Measurements from ENCODE around the gene TNFSF8.

Gene TNFSF8

DNA sequence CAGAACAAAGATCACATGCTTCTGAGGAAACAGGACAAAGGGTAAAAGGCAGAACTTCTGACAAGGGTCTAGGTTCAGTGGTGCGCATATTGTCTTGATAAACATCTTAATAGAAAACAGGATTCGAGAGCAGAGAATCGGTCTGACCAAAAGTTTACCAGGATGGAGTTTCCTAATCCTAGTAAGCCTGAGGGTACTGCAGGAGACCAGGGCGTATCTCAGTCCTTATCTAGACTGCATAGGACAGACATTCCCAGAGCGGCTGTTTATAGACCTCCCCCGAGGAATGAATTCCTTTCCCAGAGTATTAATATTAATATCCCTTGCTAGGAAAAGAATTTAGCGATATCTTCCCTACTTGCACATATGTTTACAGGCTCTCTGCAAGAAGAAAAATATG, 32.4 kb upstream of the TNFSF8 start:
- no peak for DNase-seq (ENCODE audit: low read depth)
- H3K4me3 ChIP-seq (ENCODE audit: low read length): no peak overlapping the region
- TF ChIP-seq, protein P1, sequence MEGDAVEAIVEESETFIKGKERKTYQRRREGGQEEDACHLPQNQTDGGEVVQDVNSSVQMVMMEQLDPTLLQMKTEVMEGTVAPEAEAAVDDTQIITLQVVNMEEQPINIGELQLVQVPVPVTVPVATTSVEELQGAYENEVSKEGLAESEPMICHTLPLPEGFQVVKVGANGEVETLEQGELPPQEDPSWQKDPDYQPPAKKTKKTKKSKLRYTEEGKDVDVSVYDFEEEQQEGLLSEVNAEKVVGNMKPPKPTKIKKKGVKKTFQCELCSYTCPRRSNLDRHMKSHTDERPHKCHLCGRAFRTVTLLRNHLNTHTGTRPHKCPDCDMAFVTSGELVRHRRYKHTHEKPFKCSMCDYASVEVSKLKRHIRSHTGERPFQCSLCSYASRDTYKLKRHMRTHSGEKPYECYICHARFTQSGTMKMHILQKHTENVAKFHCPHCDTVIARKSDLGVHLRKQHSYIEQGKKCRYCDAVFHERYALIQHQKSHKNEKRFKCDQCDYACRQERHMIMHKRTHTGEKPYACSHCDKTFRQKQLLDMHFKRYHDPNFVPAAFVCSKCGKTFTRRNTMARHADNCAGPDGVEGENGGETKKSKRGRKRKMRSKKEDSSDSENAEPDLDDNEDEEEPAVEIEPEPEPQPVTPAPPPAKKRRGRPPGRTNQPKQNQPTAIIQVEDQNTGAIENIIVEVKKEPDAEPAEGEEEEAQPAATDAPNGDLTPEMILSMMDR (conservative IDR thresholded peaks at IDR 0.05; ENCODE audit: low read length): no peak

DNA sequence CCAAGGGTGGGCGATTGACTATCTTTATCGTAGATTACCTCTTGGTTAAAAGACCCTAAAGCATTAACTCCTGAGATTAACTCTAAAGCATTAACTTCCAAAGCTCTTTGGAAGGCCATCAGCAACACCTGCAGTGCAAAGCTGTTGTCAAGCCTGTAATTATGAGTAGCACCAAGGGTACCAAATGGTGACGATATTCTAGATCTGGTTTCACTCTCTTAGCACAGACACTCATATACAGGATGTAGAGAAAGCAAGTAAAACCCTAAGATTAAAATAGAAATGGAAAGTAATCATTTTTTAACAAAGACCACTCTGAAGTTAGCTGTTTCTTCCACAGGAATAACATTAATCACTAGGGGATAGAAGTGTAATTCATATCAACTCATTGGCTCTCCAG, 29.9 kb upstream of the TNFSF8 start:
- H3K4me3 ChIP-seq (ENCODE audit: low read length): no peak overlapping the region
- TF ChIP-seq, protein P1 (conservative IDR thresholded peaks at IDR 0.05; ENCODE audit: low read length): no peak
- no peak for DNase-seq (ENCODE audit: low read depth)

DNA sequence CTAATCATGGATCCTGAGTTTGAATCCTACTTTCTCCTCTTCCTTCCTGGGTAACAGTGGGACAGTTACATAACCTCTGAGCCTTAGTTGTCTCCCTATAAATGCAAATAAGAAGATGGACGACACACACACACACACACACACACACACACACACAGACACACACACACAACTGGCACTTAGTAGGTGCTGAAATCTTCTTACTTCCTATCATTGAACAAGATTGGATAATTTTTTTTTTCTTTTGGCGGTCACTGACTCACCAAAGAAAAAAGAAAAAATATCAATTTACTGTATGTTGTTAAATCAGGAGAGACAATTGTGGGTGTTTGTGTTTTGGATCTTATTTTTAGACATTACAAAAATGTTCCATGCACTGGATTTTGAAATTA, 28.4 kb upstream of the TNFSF8 start:
- DNase-seq (ENCODE audit: low read depth): no peak
- H3K4me3 ChIP-seq (ENCODE audit: low read length): no peak overlapping the region
- TF ChIP-seq, protein P1 (conservative IDR thresholded peaks at IDR 0.05; ENCODE audit: low read length): no peak

DNA sequence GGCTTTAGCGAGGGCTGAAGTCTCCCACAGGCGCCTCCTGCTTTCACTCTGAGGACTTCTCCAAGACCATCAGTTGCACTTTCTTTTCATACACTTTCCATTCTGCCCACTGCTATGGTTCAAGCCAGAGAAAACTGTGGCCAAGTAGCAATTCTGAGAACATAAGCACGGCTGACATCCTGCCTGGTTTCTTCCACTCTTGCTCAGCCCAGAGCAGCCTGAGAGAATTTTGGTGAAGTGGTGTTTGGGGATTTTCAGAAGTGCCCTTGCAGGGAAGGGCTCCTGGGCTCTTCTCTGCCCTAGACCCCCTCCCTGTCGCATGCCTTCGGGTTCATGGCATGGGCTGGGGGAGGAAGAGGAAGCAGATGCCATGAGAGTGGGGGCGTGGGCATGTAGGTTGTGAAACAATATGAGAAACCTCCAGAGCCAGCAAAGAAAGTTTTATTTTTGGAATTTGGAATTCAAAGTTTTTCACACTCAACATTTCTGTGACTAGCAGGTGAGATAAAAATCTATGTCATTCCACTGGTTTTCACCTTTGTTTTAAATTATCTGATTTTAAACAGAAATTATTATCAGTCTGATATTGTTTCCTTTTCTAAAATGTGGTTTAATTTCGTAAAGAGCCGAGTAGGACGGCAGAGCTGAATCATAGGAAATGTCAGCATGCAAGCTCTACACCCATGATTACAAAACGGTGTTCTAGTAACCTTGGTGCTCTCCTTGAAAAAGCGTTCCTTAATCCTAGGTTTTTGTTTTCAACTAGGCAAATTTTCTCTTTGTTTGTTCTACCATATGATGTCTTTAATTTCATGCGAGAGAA, 27.8 kb upstream of the TNFSF8 start:
- TF ChIP-seq, protein P1 (conservative IDR thresholded peaks at IDR 0.05; ENCODE audit: low read length): no peak
- no peak for DNase-seq (ENCODE audit: low read depth)
- H3K4me3 ChIP-seq (ENCODE audit: low read length): no peak overlapping the region

DNA sequence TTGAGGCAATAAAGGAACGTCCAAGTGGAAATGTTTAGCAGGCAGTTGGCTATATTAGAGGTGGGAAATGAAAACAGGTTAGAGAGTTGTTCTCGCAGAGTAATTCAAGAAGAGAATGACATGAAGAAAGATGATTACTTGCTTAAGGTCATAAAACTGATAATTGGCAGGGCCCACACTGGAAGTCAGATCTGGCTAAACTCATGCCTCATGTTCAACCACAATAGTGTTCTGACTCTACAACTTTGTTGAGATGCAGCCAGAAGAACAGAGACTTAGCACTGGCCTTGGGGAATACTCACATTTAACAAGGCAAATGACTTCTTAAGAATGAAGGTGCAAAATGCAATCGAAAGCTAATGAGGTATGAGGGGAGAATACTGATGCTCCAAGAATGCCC, 27.2 kb upstream of the TNFSF8 start:
- TF ChIP-seq, protein P1 (conservative IDR thresholded peaks at IDR 0.05; ENCODE audit: low read length): no peak
- DNase-seq (ENCODE audit: low read depth): peak; percentile 11
- no peak overlapping the region for H3K4me3 ChIP-seq (ENCODE audit: low read length)

DNA sequence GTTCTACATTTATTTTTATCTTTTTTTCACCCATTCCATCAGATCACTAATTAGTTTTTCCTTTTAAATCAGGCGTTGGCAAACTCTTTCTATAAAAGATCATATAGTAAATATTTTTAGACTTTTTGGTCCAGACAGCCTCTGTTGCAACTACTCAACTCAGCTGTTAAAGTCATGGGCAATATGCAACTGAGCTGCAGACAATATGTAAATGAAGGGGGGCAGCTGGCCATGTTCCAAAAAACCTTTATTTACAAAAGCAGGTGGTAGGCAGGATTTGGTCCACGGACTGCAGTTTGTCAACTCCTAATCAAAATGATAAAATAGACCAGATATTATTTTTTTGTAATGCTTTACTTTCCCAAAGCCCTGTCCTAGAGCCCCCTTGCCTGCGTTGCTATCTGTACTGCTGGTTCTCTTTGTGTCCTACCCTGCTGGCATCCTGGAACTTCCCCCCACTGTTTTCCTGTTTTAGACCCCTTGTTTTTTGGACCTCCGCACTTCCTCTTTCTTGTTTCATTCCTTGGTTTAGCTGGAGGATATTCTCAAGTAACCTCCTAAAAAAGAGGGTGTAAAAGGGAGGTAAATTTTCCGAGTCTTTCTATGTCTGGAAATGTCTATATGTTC, 24.7 kb upstream of the TNFSF8 start:
- TF ChIP-seq, protein P1 (conservative IDR thresholded peaks at IDR 0.05; ENCODE audit: low read length): no peak
- no peak overlapping the region for H3K4me3 ChIP-seq (ENCODE audit: low read length)
- DNase-seq (ENCODE audit: low read depth): no peak

DNA sequence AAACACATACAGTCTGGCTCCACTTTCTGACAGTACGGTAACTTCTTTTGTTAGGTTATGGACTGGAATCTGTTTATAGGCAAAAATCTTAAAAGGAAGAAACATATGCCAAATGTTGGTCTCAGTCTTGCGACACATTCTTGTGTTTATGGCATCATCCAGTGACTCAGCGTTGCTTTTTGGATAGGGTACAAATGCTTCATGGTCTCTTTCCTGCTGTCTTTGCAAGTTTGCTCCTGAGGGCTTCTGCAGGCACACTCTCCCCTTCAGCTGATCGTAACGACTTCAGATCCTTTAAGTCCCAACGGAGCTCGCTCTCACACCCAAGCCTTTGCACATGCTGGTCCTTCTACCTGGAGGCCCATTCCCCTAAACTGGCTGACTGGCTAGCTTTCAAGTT, 23.6 kb upstream of the TNFSF8 start:
- H3K4me3 ChIP-seq (ENCODE audit: low read length): no peak overlapping the region
- TF ChIP-seq, protein P1 (conservative IDR thresholded peaks at IDR 0.05; ENCODE audit: low read length): no peak
- DNase-seq (ENCODE audit: low read depth): peak; percentile 92

All from AG10803 (cell line).